ENCODE measurements around the gene SLC25A29. TPM values are rescaled to one million over a fixed set of nuclear protein-coding genes. Genes with fewer than 3 reads are reported as not detected.
"Not testable (repeated sequence)": the region's sequence is repeated elsewhere in the genome, so short reads cannot be mapped to it uniquely, and the experiment has no call there.

Gene SLC25A29
- total RNA-seq, 2 experiments from 2014 or later = 15.9 to 21.6 TPM

GRCh38 chr14:100302616-100303015, 3.6 kb downstream of the SLC25A29 start:
- Mint-ChIP-seq H3K27ac (no peak overlapping the region), H3K4me1 (peaks cover 12% of the 10 kb centered on the region), H3K27me3 (peaks cover 15% of the 10 kb centered on the region), H3K36me3 (no peaks in the 10 kb centered on the region), H3K4me3 (no peak overlapping the region), H3K9me3 (ENCODE audit: low read depth) (no peaks in the 10 kb centered on the region)
- DNase-seq = no peak
- CTCF ChIA-PET = interaction anchor here (0.7 to 2.5 kb wide), 14 partner anchors 9 to 107 kb away, joined by 3 to 10 read pairs (median 4); no protein-coding TSS in a partner anchor
- no peak for ATAC-seq

DNA sequence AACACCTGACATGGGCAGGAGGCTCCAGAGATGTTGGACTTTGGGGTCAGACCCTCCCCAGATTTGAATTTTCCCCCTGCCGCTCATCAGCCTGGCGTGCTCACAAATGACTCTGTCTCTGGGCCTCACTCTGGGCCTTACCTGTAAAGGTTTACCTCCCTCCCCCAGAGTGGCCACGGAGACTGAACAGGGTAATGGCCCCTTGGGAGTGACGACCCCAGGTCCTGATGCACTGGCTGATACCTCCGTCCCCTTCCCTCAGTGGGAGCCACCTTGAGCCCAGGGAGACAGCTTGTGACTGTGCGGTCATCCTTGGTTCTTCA, 7.0 kb downstream of the SLC25A29 start:
- DNase-seq (no peak), ATAC-seq (no peak)
- Mint-ChIP-seq H3K4me3 (no peak overlapping the region), H3K27ac (no peak overlapping the region), H3K27me3 (no peaks in the 10 kb centered on the region), H3K36me3 (no peaks in the 10 kb centered on the region), H3K9me3 (ENCODE audit: low read depth) (no peaks in the 10 kb centered on the region), H3K4me1 (peaks cover 1% of the 10 kb centered on the region)
- CTCF ChIA-PET = interaction anchor here (6.8 kb wide), 1 partner anchor 13 kb away, joined by 38 read pairs; no protein-coding TSS in a partner anchor

GRCh38 chr14:100298551-100299237, 7.5 kb downstream of the SLC25A29 start:
- H3K9me3 Mint-ChIP-seq (ENCODE audit: low read depth) = no peaks in the 10 kb centered on the region
- CTCF ChIA-PET = interaction anchor here (0.6 to 6.8 kb wide), 2 partner anchors 13 to 95 kb away, joined by 4 to 38 read pairs; no protein-coding TSS in a partner anchor
- no peak overlapping the region for H3K27ac Mint-ChIP-seq
- no peak overlapping the region for H3K4me3 Mint-ChIP-seq
- no peaks in the 10 kb centered on the region for H3K27me3 Mint-ChIP-seq
- peaks cover 1% of the 10 kb centered on the region for H3K4me1 Mint-ChIP-seq
- no peaks in the 10 kb centered on the region for H3K36me3 Mint-ChIP-seq
- ATAC-seq (no peak), DNase-seq (no peak)

GRCh38 chr14:100297320-100298300, 8.6 kb downstream of the SLC25A29 start:
- Mint-ChIP-seq H3K4me3 (no peak overlapping the region), H3K36me3 (no peaks in the 10 kb centered on the region), H3K9me3 (ENCODE audit: low read depth) (no peaks in the 10 kb centered on the region), H3K27ac (no peak overlapping the region), H3K27me3 (no peaks in the 10 kb centered on the region), H3K4me1 (no peaks in the 10 kb centered on the region)
- ATAC-seq (no peak), DNase-seq (no peak)
- CTCF ChIA-PET = interaction anchor here (0.6 to 6.8 kb wide), 2 partner anchors 12 to 94 kb away, joined by 4 to 38 read pairs; no protein-coding TSS in a partner anchor

GRCh38 chr14:100296729-100297128, 9.5 kb downstream of the SLC25A29 start:
- not testable (repeated sequence) for H3K27me3 Mint-ChIP-seq; H3K27ac Mint-ChIP-seq; H3K9me3 Mint-ChIP-seq (ENCODE audit: low read depth); H3K36me3 Mint-ChIP-seq; DNase-seq; ATAC-seq; H3K4me3 Mint-ChIP-seq; H3K4me1 Mint-ChIP-seq
- CTCF ChIA-PET = interaction anchor here (1.0 to 6.8 kb wide), 2 partner anchors 11 to 23 kb away, joined by 3 to 38 read pairs; no protein-coding TSS in a partner anchor

GRCh38 chr14:100296106-100296651, 10.1 kb downstream of the SLC25A29 start:
- H3K27ac Mint-ChIP-seq = no peak overlapping the region
- no peak overlapping the region for H3K4me3 Mint-ChIP-seq
- DNase-seq (no peak), ATAC-seq (no peak)
- H3K9me3 Mint-ChIP-seq (ENCODE audit: low read depth) = no peaks in the 10 kb centered on the region
- CTCF ChIA-PET = interaction anchor here (1.0 to 6.8 kb wide), 3 partner anchors 10 to 65 kb away, joined by 3 to 38 read pairs (median 3); no protein-coding TSS in a partner anchor
- H3K4me1 Mint-ChIP-seq = no peaks in the 10 kb centered on the region
- no peaks in the 10 kb centered on the region for H3K27me3 Mint-ChIP-seq
- no peaks in the 10 kb centered on the region for H3K36me3 Mint-ChIP-seq

GRCh38 chr14:100295376-100296105, 10.7 kb downstream of the SLC25A29 start:
- H3K4me1 Mint-ChIP-seq = no peaks in the 10 kb centered on the region
- no peaks in the 10 kb centered on the region for H3K27me3 Mint-ChIP-seq

DNA sequence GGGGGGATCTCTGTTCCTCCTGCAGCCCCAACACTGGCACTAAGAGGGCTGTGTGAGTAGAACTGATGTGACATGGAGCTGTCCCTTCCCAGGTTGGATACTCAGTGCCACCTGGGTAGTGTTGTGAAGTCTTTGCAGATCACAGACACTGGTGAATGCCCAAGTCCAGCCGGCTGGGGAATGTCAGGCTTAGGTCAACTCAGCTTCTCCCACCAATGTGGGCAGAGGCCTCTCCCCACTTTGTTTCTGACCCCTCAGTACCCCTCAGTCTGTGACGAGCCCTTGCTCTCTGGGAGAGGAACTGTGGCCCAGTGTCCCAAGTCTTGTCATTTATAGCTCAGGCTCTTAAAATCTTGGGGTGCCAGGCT, 11.3 kb downstream of the SLC25A29 start:
- ATAC-seq (no peak), DNase-seq (no peak)
- H3K4me3 Mint-ChIP-seq = no peak overlapping the region
- no peaks in the 10 kb centered on the region for H3K4me1 Mint-ChIP-seq
- no peaks in the 10 kb centered on the region for H3K9me3 Mint-ChIP-seq (ENCODE audit: low read depth)
- H3K27ac Mint-ChIP-seq = no peak overlapping the region
- no peaks in the 10 kb centered on the region for H3K27me3 Mint-ChIP-seq
- H3K36me3 Mint-ChIP-seq = no peaks in the 10 kb centered on the region
- CTCF ChIA-PET = interaction anchor here (1.0 to 6.8 kb wide), 4 partner anchors 9 to 88 kb away, joined by 3 to 38 read pairs (median 4); no protein-coding TSS in a partner anchor

More at GRCh38 chr14:100295376-100296105, 10.7 kb downstream of the SLC25A29 start:
- ATAC-seq (no peak), DNase-seq (no peak)
- Mint-ChIP-seq H3K27ac (no peak overlapping the region), H3K36me3 (no peaks in the 10 kb centered on the region), H3K9me3 (ENCODE audit: low read depth) (no peaks in the 10 kb centered on the region), H3K4me3 (no peak overlapping the region)
- CTCF ChIA-PET = interaction anchor here (1.0 to 6.8 kb wide), 5 partner anchors 10 to 66 kb away, joined by 3 to 38 read pairs (median 3); no protein-coding TSS in a partner anchor

GRCh38 chr14:100294213-100294962, 11.9 kb downstream of the SLC25A29 start:
- H3K27me3 Mint-ChIP-seq = no peaks in the 10 kb centered on the region
- ATAC-seq = no peak

GRCh38 chr14:100293497-100294212, 12.6 kb downstream of the SLC25A29 start:
- ATAC-seq (no peak), DNase-seq (no peak)
- no peaks in the 10 kb centered on the region for H3K36me3 Mint-ChIP-seq
- no peaks in the 10 kb centered on the region for H3K4me1 Mint-ChIP-seq
- H3K27me3 Mint-ChIP-seq = no peaks in the 10 kb centered on the region
- CTCF ChIA-PET = interaction anchor here (1.1 to 6.8 kb wide), 4 partner anchors 8 to 90 kb away, joined by 3 to 38 read pairs (median 5); no protein-coding TSS in a partner anchor
- H3K27ac Mint-ChIP-seq = no peak overlapping the region
- H3K4me3 Mint-ChIP-seq = no peak overlapping the region
- no peaks in the 10 kb centered on the region for H3K9me3 Mint-ChIP-seq (ENCODE audit: low read depth)

More at GRCh38 chr14:100294213-100294962, 11.9 kb downstream of the SLC25A29 start:
- Mint-ChIP-seq H3K36me3 (no peaks in the 10 kb centered on the region), H3K27ac (no peak overlapping the region), H3K4me1 (no peaks in the 10 kb centered on the region), H3K4me3 (no peak overlapping the region), H3K9me3 (ENCODE audit: low read depth) (no peaks in the 10 kb centered on the region)
- CTCF ChIA-PET = interaction anchor here (1.0 to 6.8 kb wide), 6 partner anchors 8 to 89 kb away, joined by 3 to 38 read pairs (median 4); no protein-coding TSS in a partner anchor
- DNase-seq = no peak

DNA sequence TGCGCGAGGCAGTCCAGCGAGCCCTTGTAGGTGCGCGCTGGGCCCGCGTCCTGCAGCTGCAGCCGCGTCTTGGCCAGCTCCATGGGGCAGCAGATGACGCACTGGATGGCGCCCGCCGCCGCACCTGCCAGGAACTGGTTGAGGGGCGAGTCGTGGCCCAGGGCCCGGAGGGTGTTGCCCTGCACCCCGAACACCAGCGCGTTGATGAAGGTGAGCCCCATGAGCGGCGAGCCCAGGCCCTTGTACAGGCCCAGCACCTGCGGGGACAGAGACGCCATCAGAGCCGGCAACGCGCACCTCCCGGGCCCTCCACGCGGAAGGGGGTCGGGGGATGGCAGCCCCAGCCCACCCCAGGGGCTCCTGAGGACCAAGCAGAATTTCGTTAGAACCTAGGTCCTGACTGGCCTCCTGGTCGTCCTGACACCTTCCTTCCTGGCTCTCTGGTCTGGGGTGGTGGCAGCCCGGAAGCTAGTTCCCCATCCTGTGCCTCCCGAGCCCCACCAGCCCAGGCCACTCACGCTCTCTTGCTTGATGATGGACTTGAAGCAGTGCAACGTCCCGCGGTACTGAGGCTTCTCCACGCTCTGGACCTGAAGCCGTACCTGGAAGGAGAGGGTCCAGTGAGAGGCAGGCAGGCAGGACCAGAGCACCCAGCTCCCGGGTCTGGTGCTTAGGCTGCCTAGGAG, 13.3 kb downstream of the SLC25A29 start:
- DNase-seq (no peak), ATAC-seq (no peak)
- no peaks in the 10 kb centered on the region for H3K27me3 Mint-ChIP-seq
- CTCF ChIA-PET = interaction anchor here (1.6 to 2.2 kb wide), 2 partner anchors 10 to 90 kb away, joined by 4 to 6 read pairs; no protein-coding TSS in a partner anchor
- H3K4me1 Mint-ChIP-seq = no peaks in the 10 kb centered on the region
- no peaks in the 10 kb centered on the region for H3K36me3 Mint-ChIP-seq
- H3K4me3 Mint-ChIP-seq = no peak overlapping the region
- H3K9me3 Mint-ChIP-seq (ENCODE audit: low read depth) = no peaks in the 10 kb centered on the region
- H3K27ac Mint-ChIP-seq = no peak overlapping the region
